Keratinocyte (primary cell): ENCODE measurements around the gene APCDD1. TPM values are rescaled to one million over a fixed set of nuclear protein-coding genes. Genes with fewer than 3 reads are reported as not detected.

Experiments used
- DNase-seq: peaks from one replicate; pipeline ENCODE4 v3.0.0-alpha.2; 2011; ENCODE audit warnings: low read depth, missing footprints, low spot score
- FAIRE-seq: peaks from 2 replicates; lab custom pipeline; 2011; peaks lifted over from hg19 to GRCh38; lab: Jason Lieb, UNC
- H2AFZ ChIP-seq: 2 replicates; pipeline ENCODE4 v1.6.0; 2012; ENCODE audit warnings: low read length, control low read depth, inconsistent platforms; ENCODE audit not compliant: control insufficient read depth
- H3K27ac ChIP-seq: 2 replicates; pipeline ENCODE4 v1.5.1; 2011; ENCODE audit warnings: low read length; ENCODE audit not compliant: control insufficient read depth, insufficient read depth
- H3K27me3 ChIP-seq: 3 replicates; pipeline ENCODE4 v1.6.0; 2011; ENCODE audit warnings: low read length; ENCODE audit not compliant: control insufficient read depth, insufficient read depth; ENCODE audit errors: extremely low read depth
- H3K36me3 ChIP-seq, 2 experiments: 2 replicates in 1 of 2; 3 replicates in 1 of 2; pipeline ENCODE4 v1.5.1; 2011; ENCODE audit warnings: low read length in 2 of 2, mild to moderate bottlenecking in 1 of 2; ENCODE audit not compliant: control insufficient read depth in 2 of 2, insufficient read depth in 2 of 2; ENCODE audit errors: extremely low read depth in 1 of 2
- H3K4me1 ChIP-seq: 3 replicates; pipeline ENCODE4 v1.5.1; 2011; ENCODE audit warnings: low read length; ENCODE audit not compliant: control insufficient read depth, insufficient read depth; ENCODE audit errors: extremely low read depth
- H3K4me2 ChIP-seq: 3 replicates; pipeline ENCODE4 v1.6.0; 2011; ENCODE audit warnings: low read depth, low read length; ENCODE audit not compliant: control insufficient read depth, insufficient read depth; ENCODE audit errors: extremely low read depth
- H3K4me3 ChIP-seq, 3 experiments: fragments of 200-600 bp in 1 of 3; sonication (generic) in 1 of 3; 2 replicates in 2 of 3; 3 replicates in 1 of 3; pipeline ENCODE4 v1.5.1; 2011 to 2016; ENCODE audit warnings: low read length in 3 of 3, mild to moderate bottlenecking in 3 of 3, control low read depth in 2 of 3, inconsistent platforms in 1 of 3, low read depth in 1 of 3, mixed read lengths in 1 of 3, mixed run types in 1 of 3, moderate library complexity in 1 of 3; ENCODE audit not compliant: control insufficient read depth in 2 of 3, insufficient read depth in 2 of 3; ENCODE audit errors: extremely low read depth in 1 of 3
- H3K79me2 ChIP-seq: 2 replicates; pipeline ENCODE4 v1.6.0; 2012; ENCODE audit warnings: low read length; ENCODE audit not compliant: control insufficient read depth, insufficient read depth
- H3K9ac ChIP-seq: 3 replicates; pipeline ENCODE4 v1.6.0; 2011; ENCODE audit warnings: low read length; ENCODE audit not compliant: control insufficient read depth, insufficient read depth; ENCODE audit errors: extremely low read depth
- H3K9me1 ChIP-seq: 3 replicates; pipeline ENCODE4 v1.6.0; 2011; ENCODE audit warnings: low read length; ENCODE audit not compliant: control insufficient read depth, insufficient read depth; ENCODE audit errors: extremely low read depth
- H3K9me3 ChIP-seq: 2 replicates; pipeline ENCODE4 v1.5.1; 2012; ENCODE audit warnings: low read depth, low read length; ENCODE audit not compliant: control insufficient read depth
- H4K20me1 ChIP-seq: 3 replicates; pipeline ENCODE4 v1.6.0; 2011; ENCODE audit warnings: low read length; ENCODE audit not compliant: control insufficient read depth, insufficient read depth; ENCODE audit errors: extremely low read depth
- CTCF ChIP-seq, 3 experiments: IDR thresholded peaks in 1 of 3; conservative IDR thresholded peaks in 1 of 3; optimal IDR thresholded peaks in 1 of 3; 2 replicates in 2 of 3; 3 replicates in 1 of 3; pipeline versions ENCODE3 to v1.5.1; 2011; ENCODE audit warnings: low read length in 3 of 3, mild to moderate bottlenecking in 3 of 3, moderate library complexity in 2 of 3, control low read depth in 1 of 3, inconsistent platforms in 1 of 3; ENCODE audit not compliant: insufficient read depth in 2 of 3; ENCODE audit errors: extremely low read depth in 1 of 3
- EZH2 ChIP-seq: IDR thresholded peaks from one replicate; pipeline ENCODE4 v1.6.1; 2012; ENCODE audit warnings: inconsistent platforms, mild to moderate bottlenecking, low read length, moderate library complexity
- dilution Hi-C: fragments of 300-500 bp; cut with MboI; formaldehyde crosslinking; loops from one replicate; pipeline ENCODE4 v1.7.0; 2020; ENCODE audit warnings: low sequenced_read_pairs; ENCODE audit not compliant: extremely low pct_ligation_motif_present
- polyA plus RNA-seq, 5 experiments: library from polyadenylated mRNA; depleted of rRNA in 3 of 5; stranded (reverse) in 3 of 5; stranded (forward) in 1 of 5; unstranded in 1 of 5; fragments of >200 nt; gene quantifications; 1 replicate in 1 of 5; 2 replicates in 3 of 5; 3 replicates in 1 of 5; pipeline versions ENCODE4 v1.2.1 to v1.2.3, GENCODE V29; 2011 to 2012; ENCODE audit warnings: missing spikeins in 2 of 5, low read depth in 1 of 5, low replicate concordance in 1 of 5

The APCDD1 gene
- polyA plus RNA-seq, 1 donor (not counting 4 experiments of a cell fraction or from before 2014, with no cell fraction given) = 8.5 TPM

DNA sequence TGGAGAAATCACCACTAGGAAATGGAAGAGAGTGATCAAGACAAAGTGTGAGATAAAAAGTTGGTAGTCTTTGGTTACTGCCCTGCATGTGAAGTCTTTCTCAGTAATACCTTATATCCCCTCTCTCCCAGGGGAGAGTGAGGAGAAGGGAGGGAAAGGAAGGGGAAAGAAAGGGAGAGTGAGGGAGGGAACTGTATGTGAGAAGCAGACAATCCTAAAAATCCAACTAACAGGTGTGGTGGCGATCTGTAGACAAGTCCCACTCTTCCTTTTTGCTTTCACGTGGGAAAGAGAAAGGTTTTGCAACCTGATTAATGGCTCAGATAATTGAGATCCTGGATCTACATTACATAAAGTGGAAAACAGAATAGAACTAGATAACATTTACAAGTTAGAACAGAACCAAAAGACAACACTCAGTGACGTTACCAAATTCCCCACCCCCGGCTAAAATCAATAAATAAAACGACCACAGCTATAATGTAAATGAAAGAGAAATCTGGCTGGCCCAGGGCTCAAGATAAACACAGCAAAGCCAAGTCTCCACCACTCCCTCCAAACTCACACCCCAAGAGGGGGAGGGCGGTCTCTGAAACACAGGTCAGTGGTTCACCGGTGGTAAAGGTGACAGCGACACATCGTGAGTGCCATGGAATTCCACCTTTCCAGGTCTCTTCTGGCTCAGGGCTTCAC, 10.0 kb upstream of the APCDD1 start:
- no peaks in the 10 kb centered on the region for H3K9me3 ChIP-seq
- DNase-seq (no peak), FAIRE-seq (no peak)
- no peak overlapping the region for H3K4me3 ChIP-seq
- dilution Hi-C loops = no loop called here
- no peak overlapping the region for H3K4me2 ChIP-seq
- H3K9ac ChIP-seq = no peak overlapping the region
- H4K20me1 ChIP-seq = no peaks in the 10 kb centered on the region
- no peak overlapping the region for H2AFZ ChIP-seq
- H3K9me1 ChIP-seq = no peaks in the 10 kb centered on the region
- no peaks in the 10 kb centered on the region for H3K79me2 ChIP-seq
- no peak overlapping the region for H3K27ac ChIP-seq
- peaks cover 12% of the 10 kb centered on the region for H3K27me3 ChIP-seq
- no peaks in the 10 kb centered on the region for H3K36me3 ChIP-seq
- H3K4me1 ChIP-seq = no peaks in the 10 kb centered on the region
- TF ChIP-seq CTCF (optimal IDR thresholded peaks at IDR 0.05 in 1 of 3, IDR thresholded peaks at IDR 0.05 in 1 of 3, conservative IDR thresholded peaks at IDR 0.05 in 1 of 3; ENCODE audit: extremely low read depth in 1 of 3, insufficient read depth in 2 of 3, low read length in 3 of 3) (no peak), EZH2 (no peak)

- H3K27me3 ChIP-seq = peaks cover 6% of the 10 kb centered on the region
- no peak overlapping the region for H3K9ac ChIP-seq
- dilution Hi-C loops = no loop called here
- no peaks in the 10 kb centered on the region for H3K79me2 ChIP-seq
- H3K4me3 ChIP-seq = no peak overlapping the region
- FAIRE-seq (no peak), DNase-seq (no peak)
- no peak overlapping the region for H2AFZ ChIP-seq
- H3K9me3 ChIP-seq = no peaks in the 10 kb centered on the region
- H3K4me2 ChIP-seq = no peak overlapping the region
- H3K27ac ChIP-seq = no peak overlapping the region
- no peaks in the 10 kb centered on the region for H4K20me1 ChIP-seq
- H3K9me1 ChIP-seq = no peaks in the 10 kb centered on the region
- H3K36me3 ChIP-seq = no peaks in the 10 kb centered on the region
- H3K4me1 ChIP-seq = no peaks in the 10 kb centered on the region
- TF ChIP-seq EZH2 (no peak), CTCF (optimal IDR thresholded peaks at IDR 0.05 in 1 of 3, IDR thresholded peaks at IDR 0.05 in 1 of 3, conservative IDR thresholded peaks at IDR 0.05 in 1 of 3; ENCODE audit: extremely low read depth in 1 of 3, insufficient read depth in 2 of 3, low read length in 3 of 3) (no peak)
Observed at GRCh38 chr18:10449396-10449795, 5.0 kb upstream of the APCDD1 start.
